NCI-H748 (cell line): ENCODE results near the gene BMPR2.
"Not testable (repeated sequence)": the region's sequence is repeated elsewhere in the genome, so short reads cannot be mapped to it uniquely, and the experiment has no call there.

Experiments
- DNase-seq: peaks from one replicate; lab custom pipeline; 2025; ENCODE audit not compliant: unreplicated experiment; lab: John Stamatoyannopoulos, UW

BMPR2 gene

GRCh38 chr2:202519453-202519852 is 143.3 kb downstream of the BMPR2 start:
- no peak for DNase-seq

- DNase-seq, result no peak
Measured at GRCh38 chr2:202521470-202521869, 145.3 kb downstream of the BMPR2 start.

- DNase-seq, result no peak
Measured at GRCh38 chr2:202529389-202529788, 153.3 kb downstream of the BMPR2 start.

GRCh38 chr2:202530038-202530437 is 153.9 kb downstream of the BMPR2 start:
- no peak for DNase-seq

GRCh38 chr2:202535290-202535689 is 159.2 kb downstream of the BMPR2 start:
- DNase-seq, result not testable (repeated sequence)

- DNase-seq, result no peak
Measured at GRCh38 chr2:202541137-202541536, 165.0 kb downstream of the BMPR2 start.

- DNase-seq, result no peak
Measured at GRCh38 chr2:202542142-202542541, 166.0 kb downstream of the BMPR2 start.

GRCh38 chr2:202545523-202545922 is 169.4 kb downstream of the BMPR2 start:
- no peak for DNase-seq

GRCh38 chr2:202545931-202546330 is 169.8 kb downstream of the BMPR2 start:
- DNase-seq, result no peak

GRCh38 chr2:202546499-202547141 is 170.5 kb downstream of the BMPR2 start:
- not testable (repeated sequence) for DNase-seq

GRCh38 chr2:202548240-202548639 is 172.1 kb downstream of the BMPR2 start:
- no peak for DNase-seq

GRCh38 chr2:202551000-202551399 is 174.9 kb downstream of the BMPR2 start:
- not testable (repeated sequence) for DNase-seq

- no peak for DNase-seq
Measured at GRCh38 chr2:202555356-202555755, 179.2 kb downstream of the BMPR2 start.

- no peak for DNase-seq
Measured at GRCh38 chr2:202560200-202560599, 184.1 kb downstream of the BMPR2 start.

GRCh38 chr2:202564226-202564625 is 188.1 kb downstream of the BMPR2 start:
- no peak for DNase-seq

GRCh38 chr2:202566286-202566685 is 190.2 kb downstream of the BMPR2 start:
- DNase-seq, result no peak

- DNase-seq, result no peak
Measured at GRCh38 chr2:202574541-202574940, 198.4 kb downstream of the BMPR2 start.

- DNase-seq, result not testable (repeated sequence)
Measured at GRCh38 chr2:202575194-202575593, 199.1 kb downstream of the BMPR2 start.

GRCh38 chr2:202577250-202578183 is 201.4 kb downstream of the BMPR2 start:
- peak; percentile 88 for DNase-seq

- not testable (repeated sequence) for DNase-seq
Measured at GRCh38 chr2:202582846-202583245, 206.7 kb downstream of the BMPR2 start.

GRCh38 chr2:202583709-202584219 is 207.6 kb downstream of the BMPR2 start:
- no peak for DNase-seq
